GM10248 (cell line): ENCODE measurements around the gene HPRT1.

ENCODE experiments used
- CTCF ChIA-PET: fragments of 300-600 bp; sonication (Branson Sonifier 250); formaldehyde crosslinking; extraction: SDS; loops from one replicate; lab custom pipeline; 2021; ENCODE audit warnings: antibody characterized with exemption; lab: Yijun Ruan, JAX
- POLR2A ChIA-PET: fragments of 350-650 bp; sonication (Branson Sonifier 250); formaldehyde crosslinking; extraction: SDS; loops from one replicate; lab custom pipeline; 2020; ENCODE audit warnings: antibody characterized with exemption; lab: Yijun Ruan, JAX
- DNase-seq: peaks from one replicate; pipeline ENCODE4 v3.0.0; 2012; ENCODE audit errors: extremely low spot score
- TF ChIP-seq, protein P1 (sequence below): IDR thresholded peaks from 2 replicates; pipeline ENCODE4 v1.5.1; 2012; ENCODE audit warnings: mild to moderate bottlenecking, low read depth; ENCODE audit errors: extremely low read depth, missing control alignments, control extremely low read depth

The HPRT1 gene

DNA sequence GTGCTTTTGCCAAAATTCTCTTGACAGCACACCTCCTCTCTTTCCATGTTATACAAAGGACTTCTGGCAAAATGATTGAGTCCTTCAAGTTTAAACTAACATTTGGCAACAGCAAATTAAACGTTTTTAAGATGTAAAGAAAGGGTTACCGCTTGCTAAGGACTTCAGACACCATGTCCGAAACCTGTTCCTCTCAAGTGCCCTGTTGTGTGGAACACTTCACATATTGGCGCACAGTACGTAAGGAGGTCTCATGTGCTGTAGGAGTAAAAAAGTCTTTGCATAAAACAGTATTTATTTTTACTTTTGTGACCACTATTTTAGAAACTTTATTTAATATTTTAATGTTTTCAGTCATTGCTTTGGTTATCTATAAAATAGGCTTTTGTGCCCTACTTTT lies 33.7 kb upstream of the HPRT1 start:
- DNase-seq: no peak
- POLR2A ChIA-PET: no interaction called here
- CTCF ChIA-PET: interaction anchor here (1.5 kb wide), 1 partner anchor 11 kb away, joined by 3 read pairs; no protein-coding TSS in a partner anchor
- TF ChIP-seq, protein P1, sequence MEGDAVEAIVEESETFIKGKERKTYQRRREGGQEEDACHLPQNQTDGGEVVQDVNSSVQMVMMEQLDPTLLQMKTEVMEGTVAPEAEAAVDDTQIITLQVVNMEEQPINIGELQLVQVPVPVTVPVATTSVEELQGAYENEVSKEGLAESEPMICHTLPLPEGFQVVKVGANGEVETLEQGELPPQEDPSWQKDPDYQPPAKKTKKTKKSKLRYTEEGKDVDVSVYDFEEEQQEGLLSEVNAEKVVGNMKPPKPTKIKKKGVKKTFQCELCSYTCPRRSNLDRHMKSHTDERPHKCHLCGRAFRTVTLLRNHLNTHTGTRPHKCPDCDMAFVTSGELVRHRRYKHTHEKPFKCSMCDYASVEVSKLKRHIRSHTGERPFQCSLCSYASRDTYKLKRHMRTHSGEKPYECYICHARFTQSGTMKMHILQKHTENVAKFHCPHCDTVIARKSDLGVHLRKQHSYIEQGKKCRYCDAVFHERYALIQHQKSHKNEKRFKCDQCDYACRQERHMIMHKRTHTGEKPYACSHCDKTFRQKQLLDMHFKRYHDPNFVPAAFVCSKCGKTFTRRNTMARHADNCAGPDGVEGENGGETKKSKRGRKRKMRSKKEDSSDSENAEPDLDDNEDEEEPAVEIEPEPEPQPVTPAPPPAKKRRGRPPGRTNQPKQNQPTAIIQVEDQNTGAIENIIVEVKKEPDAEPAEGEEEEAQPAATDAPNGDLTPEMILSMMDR: no peak

DNA sequence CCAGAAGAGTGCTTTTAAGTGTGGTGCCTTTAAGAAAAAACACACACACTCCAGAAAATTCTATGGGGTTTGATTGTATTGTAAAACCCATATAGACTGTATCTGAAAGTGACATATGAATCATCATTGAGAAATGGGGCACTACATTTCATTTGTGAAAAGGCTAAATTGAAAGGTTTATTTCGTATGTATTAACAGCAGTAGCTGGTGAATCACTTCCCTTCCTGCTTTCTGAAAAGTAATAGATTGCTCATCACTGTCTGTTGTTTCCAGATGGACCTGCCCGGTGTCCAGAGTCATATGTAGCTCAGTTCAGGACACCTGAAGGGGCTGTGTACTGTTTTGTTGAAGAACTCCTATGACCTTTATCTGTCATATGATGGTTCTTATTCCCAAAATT lies 28.1 kb upstream of the HPRT1 start:
- DNase-seq: no peak
- TF ChIP-seq, protein P1: no peak
- POLR2A ChIA-PET: no interaction called here
- CTCF ChIA-PET: interaction anchor here (1.0 kb wide), 1 partner anchor 14 kb away, joined by 3 read pairs; no protein-coding TSS in a partner anchor

DNA sequence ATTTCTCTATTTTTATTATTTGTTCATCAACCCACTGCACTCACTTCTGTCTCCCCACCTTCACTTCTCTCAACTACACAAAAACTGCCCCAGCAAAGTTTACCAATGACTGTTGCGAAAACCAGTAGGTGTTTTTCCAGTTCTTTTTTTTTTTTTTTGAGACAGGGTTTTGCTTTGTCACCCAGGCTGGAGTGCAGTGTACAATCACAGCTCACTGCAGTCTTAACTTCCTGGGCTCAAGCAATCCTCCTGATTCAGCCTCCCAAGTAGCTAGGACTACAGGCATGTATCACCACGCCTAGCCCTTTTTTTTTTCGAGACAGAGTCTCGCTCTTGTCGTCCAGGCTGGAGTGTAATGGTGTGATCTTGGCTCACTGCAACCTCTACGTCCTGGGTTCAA lies 24.1 kb upstream of the HPRT1 start:
- DNase-seq: no peak
- CTCF ChIA-PET: interaction anchor here (0.7 kb wide), 1 partner anchor 18 kb away, joined by 3 read pairs; no protein-coding TSS in a partner anchor
- TF ChIP-seq, protein P1: no peak
- POLR2A ChIA-PET: no interaction called here

DNA sequence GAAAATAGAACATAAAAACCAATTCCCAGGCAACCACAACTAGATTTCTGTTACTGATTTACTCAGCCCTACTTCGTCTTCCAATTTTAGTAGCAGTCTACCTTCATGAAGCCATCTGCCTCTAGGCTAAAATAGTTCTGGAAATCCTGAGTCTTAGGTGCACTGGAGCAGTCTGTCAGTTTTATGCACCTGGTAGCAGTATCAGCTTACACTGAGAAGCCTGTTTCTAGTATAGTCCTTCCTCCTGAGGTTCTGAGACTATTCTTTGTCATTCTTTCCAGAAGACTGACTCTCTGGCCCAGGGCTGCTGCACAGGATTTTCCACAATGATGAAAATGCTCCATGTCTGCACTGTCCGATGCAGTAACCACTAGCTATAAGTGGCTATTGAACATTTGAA lies 16.9 kb upstream of the HPRT1 start:
- peak; percentile 21 for DNase-seq
- POLR2A ChIA-PET: no interaction called here
- CTCF ChIA-PET: no interaction called here
- TF ChIP-seq, protein P1: no peak

DNA sequence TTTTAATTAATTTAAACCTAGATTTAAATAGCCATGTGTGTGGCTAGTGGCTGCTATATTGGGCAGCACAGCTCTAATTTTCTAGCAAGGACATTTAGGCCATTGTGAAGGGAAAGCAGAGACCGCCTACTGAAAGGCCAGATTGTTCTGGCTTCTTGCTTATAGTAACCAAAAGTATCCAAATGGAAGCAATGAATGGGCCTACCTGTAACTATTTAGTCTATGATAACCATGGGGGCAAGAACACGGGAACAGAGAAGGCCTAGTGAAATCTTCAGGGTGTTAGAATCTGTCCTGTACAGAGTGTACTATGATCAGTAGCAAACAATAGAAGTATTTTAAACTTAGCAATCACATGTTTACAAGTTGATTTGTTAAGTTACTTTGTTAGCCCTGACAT lies 16.5 kb upstream of the HPRT1 start:
- no peak for DNase-seq
- ChIA-PET CTCF (no interaction called here), POLR2A (no interaction called here)
- TF ChIP-seq, protein P1: no peak

DNA sequence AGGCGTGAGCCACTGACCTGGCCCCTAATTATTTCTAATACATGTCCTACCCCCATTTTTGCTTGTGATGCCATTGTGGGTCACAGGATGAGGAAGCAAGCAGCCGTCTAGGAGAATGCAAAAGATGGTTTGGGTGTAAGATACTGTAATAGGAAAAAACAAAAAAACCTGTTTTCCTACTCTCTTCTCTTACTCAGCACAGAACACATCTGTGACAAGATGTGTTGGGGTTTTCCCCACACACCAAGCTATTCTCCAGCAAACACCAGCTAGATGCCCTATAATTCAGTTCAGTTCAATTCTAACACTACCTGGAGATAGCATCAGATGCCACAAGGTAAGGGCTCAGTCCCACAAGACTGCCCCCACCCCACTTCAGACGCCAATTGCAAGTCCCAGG lies 15.3 kb upstream of the HPRT1 start:
- POLR2A ChIA-PET: no interaction called here
- DNase-seq: peak; percentile 22
- TF ChIP-seq, protein P1: no peak
- CTCF ChIA-PET: interaction anchor here (0.8 kb wide), 1 partner anchor 16 kb away, joined by 3 read pairs; no protein-coding TSS in a partner anchor
